GM10266 (cell line): ENCODE results near the gene BCAR3.
"Not testable (repeated sequence)": the region's sequence is repeated elsewhere in the genome, so short reads cannot be mapped to it uniquely, and the experiment has no call there.

Source experiments
- DNase-seq: peaks from one replicate; pipeline ENCODE4 v3.0.0; 2012; ENCODE audit errors: extremely low spot score
- TF ChIP-seq, protein P1 (sequence below): IDR thresholded peaks from 2 replicates; pipeline ENCODE4 v1.5.1; 2012; ENCODE audit warnings: mild to moderate bottlenecking, low read depth; ENCODE audit not compliant: control insufficient read depth, insufficient read depth; ENCODE audit errors: missing control alignments

The BCAR3 gene

GRCh38 chr1:93595743-93596142 is 85.9 kb downstream of the BCAR3 start:
- no peak for DNase-seq
- TF ChIP-seq, protein P1, sequence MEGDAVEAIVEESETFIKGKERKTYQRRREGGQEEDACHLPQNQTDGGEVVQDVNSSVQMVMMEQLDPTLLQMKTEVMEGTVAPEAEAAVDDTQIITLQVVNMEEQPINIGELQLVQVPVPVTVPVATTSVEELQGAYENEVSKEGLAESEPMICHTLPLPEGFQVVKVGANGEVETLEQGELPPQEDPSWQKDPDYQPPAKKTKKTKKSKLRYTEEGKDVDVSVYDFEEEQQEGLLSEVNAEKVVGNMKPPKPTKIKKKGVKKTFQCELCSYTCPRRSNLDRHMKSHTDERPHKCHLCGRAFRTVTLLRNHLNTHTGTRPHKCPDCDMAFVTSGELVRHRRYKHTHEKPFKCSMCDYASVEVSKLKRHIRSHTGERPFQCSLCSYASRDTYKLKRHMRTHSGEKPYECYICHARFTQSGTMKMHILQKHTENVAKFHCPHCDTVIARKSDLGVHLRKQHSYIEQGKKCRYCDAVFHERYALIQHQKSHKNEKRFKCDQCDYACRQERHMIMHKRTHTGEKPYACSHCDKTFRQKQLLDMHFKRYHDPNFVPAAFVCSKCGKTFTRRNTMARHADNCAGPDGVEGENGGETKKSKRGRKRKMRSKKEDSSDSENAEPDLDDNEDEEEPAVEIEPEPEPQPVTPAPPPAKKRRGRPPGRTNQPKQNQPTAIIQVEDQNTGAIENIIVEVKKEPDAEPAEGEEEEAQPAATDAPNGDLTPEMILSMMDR, result no peak

- DNase-seq, result no peak
- TF ChIP-seq, protein P1, result no peak
Observed at GRCh38 chr1:93595266-93595665, 86.4 kb downstream of the BCAR3 start.

GRCh38 chr1:93594603-93594880 is 87.1 kb downstream of the BCAR3 start:
- TF ChIP-seq, protein P1, result no peak
- DNase-seq, result no peak

- DNase-seq, result no peak
- TF ChIP-seq, protein P1, result no peak
Observed at GRCh38 chr1:93593854-93594602, 87.6 kb downstream of the BCAR3 start.

- no peak for DNase-seq
Observed at GRCh38 chr1:93592551-93592949, 89.1 kb downstream of the BCAR3 start.

DNA sequence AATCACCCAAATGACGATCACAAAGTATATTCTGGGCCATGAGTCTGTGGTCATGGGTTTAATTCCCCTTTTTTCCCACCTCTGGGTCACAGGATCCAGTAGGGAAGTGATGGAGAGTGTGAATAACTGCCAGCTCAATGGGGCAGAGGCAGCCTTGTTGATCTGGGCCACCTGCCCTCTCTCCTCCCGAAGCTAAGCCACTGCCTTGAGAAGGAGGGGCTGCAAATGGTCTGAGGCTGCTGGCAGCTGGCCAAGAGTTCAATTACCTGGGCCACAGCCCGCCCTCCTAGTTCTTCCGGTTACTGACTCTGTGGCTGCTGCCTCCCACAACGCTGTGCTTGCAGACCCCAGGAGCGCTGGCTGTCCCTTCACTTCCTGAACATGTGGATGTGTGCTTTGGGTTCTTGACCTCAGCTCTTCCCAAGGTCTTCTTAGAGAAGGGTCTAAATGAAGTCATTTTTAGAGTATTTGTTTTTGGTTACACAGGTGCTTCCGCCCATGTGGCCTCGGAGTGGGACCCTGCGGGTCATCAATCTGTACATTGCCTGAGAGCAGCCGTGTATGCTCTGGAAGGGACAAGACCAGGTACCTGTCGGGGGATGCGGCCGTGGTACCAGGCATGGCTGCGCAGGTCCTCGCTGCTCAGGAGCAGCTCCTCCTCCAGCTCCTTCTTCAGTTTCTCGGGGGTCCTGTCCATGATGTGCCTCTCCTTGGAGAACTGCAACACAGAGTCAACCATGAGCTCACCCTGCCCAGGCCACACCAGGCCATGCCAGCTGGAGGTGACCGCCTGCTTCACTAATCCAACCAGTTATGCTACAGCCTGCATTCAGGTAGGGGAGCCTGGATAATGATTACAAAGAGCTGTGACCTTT is 89.7 kb downstream of the BCAR3 start:
- TF ChIP-seq, protein P1, result no peak
- DNase-seq, result peak; percentile 51

More at GRCh38 chr1:93592551-93592949, 89.1 kb downstream of the BCAR3 start:
- TF ChIP-seq, protein P1, result no peak

GRCh38 chr1:93591291-93591675 is 90.4 kb downstream of the BCAR3 start:
- DNase-seq, result not testable (repeated sequence)

DNA sequence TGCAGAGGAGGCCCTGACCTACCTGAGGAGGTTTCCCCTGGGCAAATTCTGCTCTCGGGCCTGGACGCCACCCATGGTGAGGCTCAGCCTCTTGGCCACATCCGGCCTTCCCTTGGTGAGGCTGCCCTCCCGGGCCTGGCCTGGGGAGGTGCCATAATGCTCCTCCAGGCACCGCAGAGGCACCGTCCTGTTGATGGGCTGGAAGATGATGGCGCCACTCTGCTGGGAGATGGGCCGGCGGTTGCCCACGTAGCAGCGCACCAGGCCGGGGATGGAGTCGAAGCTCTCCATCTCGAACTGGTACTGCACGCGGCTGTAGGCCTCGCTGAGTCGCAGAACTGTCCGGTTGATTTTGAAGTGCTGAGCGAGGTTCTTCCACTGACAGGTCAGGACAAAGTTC is 92.7 kb downstream of the BCAR3 start:
- TF ChIP-seq, protein P1, result no peak
- DNase-seq, result no peak
